Stimulated activated CD4-positive, alpha-beta T cell treated with anti-CD3 and anti-CD28 coated beads, Interleukin-12 subunit alpha, Interleukin-12 subunit beta, amount 100 ng/mL, for 48 hours (primary cell): ENCODE data around the gene UPF1.

Experiments
- DNase-seq, 3 donors: peaks; one replicate each; pipeline ENCODE4 v3.0.0-alpha.2; 2020; ENCODE audit warnings: low read depth in 2 of 3, low spot score in 1 of 3

The UPF1 gene

GRCh38 chr19:18869781-18870530 is 38.2 kb downstream of the UPF1 start:
- DNase-seq: no peak

DNA sequence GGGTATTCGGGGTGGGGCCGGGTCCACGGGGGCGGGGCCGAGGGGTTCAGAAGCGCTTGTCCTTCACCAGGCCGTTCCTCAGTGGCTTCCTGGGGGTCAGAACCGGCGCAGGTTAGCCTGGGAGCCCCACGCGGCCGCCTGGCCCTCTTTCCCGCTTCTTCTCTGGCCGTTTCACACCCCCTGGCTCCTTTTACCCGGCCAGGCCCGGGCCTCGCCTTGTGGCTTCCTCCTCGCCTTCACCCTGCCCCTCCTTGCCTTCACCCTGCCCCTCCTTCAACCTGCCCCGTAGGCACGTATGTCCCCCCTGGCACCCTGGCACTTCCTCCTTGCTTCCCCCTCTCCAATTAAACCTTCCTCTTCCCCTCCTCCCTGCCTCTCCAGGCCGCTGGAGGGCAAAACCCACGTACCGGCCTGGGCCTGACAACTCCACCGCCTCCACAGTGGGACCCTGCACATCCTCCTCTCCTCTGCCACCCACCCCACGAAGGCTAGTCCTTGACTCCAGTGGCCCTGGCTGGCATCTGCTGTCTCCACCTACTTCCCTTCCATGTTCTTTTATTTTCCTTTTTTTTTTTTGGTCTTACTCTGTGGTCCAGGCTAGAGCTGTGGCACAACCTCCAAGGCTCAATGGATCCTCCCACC is 38.9 kb downstream of the UPF1 start:
- no peak for DNase-seq

DNA sequence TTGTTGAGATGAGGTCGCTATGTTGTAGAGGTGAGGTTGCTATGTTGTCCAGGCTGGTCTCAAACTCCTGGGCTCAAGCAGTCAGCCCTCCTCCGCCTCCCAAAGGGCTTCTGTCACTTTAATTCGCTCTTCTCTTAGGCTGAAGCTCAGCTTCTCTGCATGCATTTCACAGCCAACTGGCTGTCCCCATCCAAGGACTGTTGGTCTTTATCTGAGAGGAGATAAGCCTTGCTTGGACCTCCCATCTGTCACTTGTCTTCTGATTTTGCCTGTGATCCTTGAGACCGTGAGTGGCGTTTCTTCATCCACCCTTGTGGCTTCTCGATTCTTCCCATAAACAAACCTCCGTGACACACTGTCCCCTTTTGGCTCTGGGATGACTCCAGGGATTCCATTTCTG is 39.8 kb downstream of the UPF1 start:
- DNase-seq: no peak

- no peak for DNase-seq
Observed at GRCh38 chr19:18875726-18876125, 44.0 kb downstream of the UPF1 start.

DNA sequence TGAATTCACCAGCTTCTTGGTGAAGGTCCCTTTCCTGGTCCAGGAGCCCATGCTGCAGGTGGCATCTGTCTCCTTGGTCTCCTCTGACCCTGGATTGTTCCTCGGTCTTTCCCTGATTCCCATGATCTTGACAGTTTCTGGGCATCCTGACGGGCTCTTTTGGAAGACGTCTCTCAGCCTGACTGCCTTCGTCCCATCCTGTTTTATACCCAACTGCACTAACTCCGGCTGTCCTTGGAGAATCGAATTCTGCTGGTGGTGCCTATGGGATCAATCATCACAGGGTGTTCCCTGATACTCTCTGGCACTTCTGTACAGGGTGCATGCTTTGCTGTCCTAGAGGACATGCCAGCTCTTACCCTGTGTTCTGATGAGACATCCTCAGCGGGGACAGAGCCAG is 45.1 kb downstream of the UPF1 start:
- DNase-seq: no peak

- no peak for DNase-seq
Observed at GRCh38 chr19:18878058-18878797, 46.5 kb downstream of the UPF1 start.

DNA sequence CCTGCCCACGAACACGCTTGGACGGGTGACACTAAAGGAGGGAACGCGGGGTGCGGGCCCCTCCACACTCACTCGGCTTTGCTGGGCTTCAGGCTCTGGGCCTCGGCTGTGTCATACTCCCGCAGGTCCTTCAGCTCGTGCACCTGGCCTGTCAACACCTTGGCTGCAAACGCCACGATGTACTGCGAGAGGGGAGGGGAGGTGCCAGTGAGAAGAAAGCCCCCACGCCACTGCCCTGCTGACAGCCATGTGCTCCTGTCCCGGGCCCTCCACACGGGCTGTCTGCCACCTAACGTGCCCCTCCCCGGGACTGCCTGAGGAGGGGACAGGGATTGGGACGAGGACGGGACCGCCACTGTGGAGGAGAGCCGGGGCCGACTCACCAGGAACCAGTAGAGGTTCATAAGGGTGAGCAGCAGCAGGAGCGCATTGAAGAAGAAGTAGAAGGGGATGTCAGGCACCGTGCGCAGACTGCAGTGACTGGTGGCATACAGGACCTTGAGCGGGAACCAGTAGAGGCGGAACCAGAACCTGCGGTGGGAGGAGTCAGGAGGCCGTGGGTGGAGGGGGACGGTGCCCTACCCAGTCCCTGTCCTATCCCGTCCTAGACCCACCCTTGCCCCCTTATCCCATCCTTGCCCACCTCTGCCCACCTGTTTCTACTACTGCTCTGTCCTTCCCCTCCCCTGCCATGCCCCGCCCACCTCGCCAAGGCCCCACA is 47.3 kb downstream of the UPF1 start:
- no peak for DNase-seq

DNA sequence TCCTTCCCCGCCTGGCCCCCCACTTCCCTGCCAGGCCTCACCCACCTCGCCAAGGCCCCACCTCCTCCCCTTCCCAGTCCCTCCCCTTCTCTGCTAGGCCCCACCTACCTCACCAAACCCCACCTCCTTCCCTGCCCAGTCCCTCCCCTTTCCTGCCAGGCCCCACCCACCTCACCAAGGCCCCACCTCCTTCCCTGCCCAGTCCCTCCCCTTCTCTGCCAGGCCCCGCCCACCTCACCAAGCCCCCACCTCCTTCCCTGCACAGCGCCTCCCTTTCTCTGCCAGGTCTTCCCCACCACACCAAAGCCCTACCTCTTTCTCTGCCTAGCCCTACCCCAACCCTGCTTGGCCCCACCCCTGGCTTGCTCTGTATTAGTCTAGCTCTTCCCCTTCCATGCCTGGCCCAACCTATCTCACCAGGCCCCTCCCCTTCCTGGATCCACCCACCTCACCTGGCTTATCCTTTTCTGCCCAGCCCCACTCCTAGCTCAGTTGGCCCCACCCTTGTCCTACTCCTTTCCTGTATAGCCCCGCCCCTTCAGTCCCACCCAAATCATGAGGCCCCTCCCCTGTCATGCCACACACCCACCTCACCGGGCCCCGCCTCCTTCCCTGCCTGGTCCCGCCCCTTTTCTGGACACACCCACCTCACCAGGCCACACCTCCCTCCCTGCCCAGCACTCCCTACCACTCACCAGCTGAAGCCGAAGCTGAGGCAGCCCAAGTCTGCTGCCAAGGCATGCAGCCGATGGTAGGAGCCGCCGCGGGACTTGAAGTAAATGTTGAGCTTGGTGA is 48.0 kb downstream of the UPF1 start:
- peak in 2 of 3 donors; percentile 21 to 22 for DNase-seq

DNA sequence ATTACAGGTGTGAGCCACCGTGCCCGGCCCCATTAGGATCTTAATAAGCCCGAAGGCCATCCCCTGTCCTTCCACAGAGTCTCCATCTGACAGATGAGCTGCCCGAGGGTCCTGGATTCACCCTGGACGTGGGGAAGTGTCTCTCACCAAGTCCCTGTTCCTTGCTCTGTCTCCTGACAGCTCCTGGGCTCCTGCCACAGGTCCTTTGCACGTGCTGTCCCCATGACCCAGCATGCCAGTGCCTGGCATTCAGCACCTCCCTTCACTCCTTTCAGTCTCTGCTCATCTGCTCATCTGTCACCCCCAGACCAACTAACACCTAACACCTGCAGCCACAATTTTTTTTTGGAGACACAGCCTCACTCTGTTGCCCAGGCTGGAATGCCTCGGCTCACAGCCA is 49.7 kb downstream of the UPF1 start:
- DNase-seq: no peak

GRCh38 chr19:18883526-18884304 is 52.0 kb downstream of the UPF1 start:
- DNase-seq: no peak

DNA sequence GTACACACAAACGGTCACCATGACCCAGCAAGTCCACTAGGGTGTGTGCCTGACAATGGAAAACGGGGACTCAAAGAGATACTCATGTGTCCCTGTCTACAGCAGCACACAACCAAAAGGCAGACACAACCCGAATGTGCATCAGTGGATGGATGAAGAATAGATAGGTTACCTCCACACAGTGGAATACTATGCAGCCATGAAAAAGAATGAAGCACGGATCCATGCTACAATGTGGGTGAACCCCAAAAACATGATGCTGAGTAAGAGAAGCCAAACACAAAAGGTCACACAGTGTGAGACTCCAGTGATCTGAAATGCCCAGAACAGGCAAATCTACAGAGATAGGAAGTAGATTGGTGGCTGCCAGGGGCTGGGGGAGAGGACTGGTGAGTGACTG is 55.2 kb downstream of the UPF1 start:
- no peak for DNase-seq

DNA sequence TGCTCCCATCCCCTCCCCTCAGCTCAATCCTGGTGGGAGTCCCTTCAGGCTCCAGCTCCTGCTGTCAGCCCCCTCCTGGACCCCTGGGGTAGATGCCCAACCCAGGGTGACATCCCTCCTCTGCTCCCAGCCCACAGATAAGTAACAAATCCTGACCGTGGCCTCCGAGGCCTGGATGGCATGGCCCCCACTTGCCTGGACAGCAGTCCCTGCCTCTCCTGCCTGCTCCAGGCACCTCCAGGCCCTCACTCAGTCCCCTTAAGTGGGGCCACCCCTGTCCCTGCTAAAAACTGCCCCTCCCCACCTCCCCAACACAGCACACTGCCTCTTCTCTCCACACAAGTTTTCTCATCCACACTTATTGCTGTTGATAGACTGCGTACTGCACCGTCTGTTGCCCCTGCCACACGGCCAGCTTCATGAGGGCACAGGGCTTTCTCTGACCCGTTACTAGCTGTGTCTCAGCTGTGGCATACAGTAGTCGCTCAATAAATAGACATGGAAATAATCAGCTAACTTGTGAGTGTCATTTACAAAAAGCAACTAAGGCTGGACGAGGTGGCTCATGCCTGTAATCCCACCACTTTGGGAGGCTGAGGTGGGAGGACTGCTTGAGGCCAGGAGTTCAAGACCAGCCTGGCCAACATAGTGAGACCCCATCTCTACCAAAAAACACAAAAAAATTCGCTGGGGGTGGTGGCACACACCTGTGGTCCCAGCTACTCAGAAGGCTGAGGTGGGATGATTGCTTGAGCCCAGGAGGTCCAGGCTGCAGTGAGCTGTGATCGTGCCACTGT is 58.4 kb downstream of the UPF1 start:
- DNase-seq: no peak

- DNase-seq: no peak
Observed at GRCh38 chr19:18893587-18894253, 62.0 kb downstream of the UPF1 start.

DNA sequence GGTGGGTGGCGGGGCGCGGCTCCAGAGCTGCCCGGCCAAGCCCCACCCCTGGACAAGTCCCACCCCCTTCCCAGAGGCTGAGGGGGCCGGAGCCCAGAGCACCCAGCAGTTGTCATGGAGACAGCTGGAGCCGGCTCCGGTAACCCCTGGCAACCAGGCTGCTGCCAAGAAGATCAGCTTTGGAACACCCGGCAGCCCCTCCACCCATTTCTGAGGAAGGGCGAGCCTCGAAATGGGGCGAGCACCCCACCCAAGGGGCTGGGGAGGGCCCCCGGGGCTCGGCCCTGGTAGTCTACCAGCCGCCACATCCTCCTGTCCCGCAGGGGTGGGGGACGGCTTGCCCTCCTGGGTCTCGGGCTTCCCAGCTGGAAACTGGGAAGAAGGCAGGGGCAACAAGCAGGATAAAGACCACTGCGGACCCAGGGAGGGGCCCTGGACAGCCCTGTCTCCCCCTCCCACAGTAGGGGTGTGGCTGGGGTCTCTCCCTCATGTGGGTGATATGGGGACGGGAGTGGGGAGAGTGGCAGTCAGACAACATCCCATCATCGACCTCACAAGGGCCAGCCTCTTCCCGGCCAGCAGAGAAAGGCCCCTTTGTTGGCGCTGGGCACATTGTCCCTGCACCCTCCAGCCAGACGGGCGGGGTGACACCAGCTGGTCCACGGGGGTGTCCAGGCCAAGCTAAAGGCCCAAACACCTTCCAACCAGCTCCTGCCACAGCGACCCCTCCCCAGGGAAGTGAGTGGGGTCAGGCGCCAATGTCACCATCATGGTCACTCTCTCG is 62.7 kb downstream of the UPF1 start:
- DNase-seq: no peak

- DNase-seq: no peak
Observed at GRCh38 chr19:18895038-18895823, 63.5 kb downstream of the UPF1 start.

DNA sequence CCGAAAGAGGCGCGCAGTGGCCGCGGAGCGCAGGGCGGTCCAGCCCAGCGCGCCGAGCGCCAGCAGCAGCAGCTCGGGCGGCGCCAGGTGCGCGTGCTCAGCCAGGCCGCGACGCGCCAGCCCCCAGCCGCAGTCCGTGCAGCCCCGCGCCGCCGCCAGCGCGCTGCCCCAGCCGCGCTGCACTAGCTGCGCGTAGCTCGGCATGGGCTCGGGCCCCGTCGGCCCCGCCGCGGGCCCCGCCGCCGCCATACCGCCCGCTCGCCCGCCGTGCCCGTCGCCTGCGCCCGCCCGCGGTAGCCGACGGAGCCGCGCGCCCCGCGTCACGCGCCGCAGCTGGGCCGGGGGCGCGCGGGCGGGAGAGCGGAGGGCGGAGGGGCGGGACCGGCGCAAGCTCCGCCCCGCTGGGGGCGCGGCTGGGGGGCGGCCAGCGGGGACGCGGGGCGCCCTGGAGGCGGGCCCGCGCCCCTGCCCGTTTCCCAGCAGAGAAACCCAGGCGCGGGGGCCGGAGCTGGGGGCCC is 64.1 kb downstream of the UPF1 start, which contains the start of gene CERS1:
Gene CERS1, minus strand, starts transcription at position 335 of the 518 bp plus-strand sequence. Its CDS starts 86 bp downstream, at position 249.
- no peak for DNase-seq

DNA sequence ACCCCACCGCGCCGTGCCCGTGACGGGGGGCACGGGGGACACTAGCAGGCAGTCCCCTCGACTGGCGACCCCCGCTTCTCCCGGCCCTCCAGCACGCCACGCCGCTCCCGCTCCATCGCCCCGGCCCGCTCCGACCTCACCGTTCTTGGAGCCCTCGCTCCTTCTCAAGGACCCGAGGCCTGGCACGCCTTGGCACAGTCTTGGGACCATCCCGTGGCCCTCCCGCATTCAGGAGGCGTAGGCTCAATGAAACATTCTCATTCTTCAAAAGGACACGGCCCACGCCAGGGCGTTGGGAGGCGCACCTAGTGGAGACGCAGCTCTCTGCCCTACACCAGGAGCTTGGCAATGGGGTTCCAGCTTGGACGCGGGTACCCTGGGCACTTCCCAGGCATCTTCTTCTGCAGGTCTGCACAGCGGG is 64.7 kb downstream of the UPF1 start:
- no peak for DNase-seq
